ENCODE results near the gene IREB2.

The IREB2 gene

DNA sequence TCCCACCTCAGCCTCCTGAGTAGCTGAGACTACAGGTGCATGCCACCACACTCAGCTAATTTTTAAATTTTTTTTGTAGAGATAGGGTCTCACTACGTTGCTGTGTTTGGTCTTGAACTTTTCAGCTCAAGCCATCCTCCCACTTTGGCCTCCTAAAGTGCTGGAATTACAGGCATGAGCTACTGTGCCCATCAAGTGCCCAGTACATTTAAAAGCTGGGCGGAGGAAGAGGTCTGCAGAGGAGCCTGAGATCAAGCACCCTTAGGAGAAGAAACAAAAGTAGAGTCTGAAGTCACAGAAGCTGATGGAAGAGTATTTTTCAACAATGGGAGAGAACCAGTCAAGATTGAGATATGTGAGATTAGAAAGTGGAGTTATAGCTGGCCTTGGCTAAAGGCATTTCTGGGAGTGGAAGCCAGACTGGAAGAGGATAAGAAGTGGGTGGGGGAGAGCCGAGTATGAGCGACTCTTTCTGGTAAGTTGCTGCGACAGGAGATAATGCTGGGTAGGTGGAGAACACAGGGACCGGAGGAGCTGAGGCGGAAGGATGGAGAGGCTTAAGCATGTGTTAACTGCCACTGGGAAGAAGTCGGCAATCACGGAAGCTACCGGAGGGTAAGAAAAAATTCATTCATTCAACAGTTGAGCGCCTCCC is 782 bp upstream of the IREB2 start:
- no peak for DNase-seq (ENCODE audit: low spot score)

DNA sequence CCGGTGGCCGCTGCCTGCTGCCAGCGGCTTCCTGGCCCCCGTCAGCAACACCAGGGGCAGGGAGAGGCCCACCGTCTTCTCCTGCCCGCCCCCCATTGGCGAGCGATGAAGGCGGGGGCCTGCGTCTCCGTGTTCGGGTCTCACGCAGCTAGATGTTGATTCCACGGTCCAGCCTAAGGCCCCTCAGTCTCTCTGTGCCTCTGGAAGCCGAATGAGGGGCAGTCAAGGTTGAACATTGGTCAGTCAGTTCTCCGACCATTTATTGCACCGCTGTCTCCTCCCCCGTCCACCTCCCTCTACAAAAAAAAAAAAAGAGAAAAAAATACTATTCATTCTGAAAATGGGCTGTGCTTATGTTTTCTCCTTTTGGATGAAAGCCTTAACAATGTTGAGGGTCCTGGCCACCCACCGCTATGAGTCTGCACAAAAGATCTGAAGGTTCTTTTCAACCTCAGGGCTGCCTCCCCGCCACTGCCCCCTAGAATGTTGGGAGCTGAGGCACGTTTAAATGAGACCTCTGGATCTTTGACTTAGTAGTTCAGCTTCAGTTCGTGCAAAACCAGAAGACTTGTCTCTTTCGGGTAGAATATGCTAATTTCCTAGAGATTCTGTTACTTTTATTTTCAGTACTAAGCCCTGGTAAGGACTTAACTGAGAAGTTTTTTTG is 736 bp downstream of the IREB2 start:
- peak; percentile 64 for DNase-seq (ENCODE audit: low spot score)

DNA sequence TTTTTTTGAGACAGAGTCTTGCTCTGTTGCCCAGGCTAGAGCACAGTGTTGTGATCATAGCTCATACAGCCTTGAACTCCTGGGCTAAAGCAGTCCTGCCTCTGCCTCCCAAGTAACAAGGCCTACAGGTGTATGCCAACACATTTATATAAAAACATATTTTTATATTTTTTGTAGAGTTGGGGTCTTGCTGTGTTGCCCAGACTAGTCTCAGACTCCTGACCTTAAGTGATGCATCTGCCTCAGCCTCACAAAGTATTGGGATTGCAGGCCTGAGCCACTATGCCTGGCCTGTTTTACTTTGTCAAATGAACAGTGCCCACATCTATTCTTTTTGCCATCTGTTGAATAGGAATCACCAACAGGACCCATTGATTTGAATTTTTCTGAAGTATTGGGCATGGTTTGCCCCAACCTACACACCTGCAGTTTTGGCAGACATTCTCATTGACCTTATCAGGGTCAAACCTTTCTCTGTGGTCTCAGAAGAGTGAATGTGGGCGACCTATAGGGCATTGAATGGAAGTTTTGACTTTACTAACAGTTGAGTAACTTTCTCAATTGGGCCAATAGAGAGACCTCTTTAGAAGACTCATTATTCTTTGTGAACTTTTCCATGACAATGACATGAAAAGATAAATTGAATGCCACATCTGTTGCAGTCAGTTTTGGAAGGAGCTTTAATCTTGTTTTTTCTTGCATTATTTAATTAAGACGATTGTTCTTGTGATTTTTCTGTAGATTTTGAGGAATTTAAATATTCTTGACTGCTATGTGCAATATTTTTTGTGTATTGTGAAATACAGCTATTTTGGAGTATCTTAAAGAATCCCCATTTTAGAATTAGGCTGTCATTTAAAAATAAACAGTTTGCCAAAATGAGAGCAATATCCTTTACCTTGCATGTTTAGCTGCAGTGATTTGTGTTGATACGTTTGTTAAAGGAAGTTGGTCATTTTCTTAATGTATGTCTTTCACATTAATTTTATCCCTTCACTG is 2.7 kb downstream of the IREB2 start:
- DNase-seq (ENCODE audit: low spot score), result no peak

DNA sequence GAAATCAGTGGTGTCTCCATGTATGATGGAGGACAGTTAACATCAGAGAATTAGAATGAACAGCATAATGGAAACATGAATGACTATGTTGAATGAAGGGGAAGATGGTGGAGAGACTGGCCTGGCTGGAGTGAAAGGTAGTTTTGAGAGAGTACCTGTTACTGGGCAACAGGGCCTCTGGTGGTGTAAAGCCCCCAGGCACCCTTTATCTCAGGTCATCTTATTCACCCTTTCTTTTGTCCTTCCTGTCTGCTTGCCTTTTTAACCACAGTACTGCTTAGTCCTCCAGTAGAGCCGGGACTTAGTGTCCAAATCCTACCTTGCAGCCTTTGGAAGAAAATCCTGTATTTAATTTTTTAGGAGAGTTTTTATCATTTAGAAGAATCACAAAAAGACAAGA is 6.2 kb downstream of the IREB2 start:
- no peak for DNase-seq (ENCODE audit: low spot score)

DNA sequence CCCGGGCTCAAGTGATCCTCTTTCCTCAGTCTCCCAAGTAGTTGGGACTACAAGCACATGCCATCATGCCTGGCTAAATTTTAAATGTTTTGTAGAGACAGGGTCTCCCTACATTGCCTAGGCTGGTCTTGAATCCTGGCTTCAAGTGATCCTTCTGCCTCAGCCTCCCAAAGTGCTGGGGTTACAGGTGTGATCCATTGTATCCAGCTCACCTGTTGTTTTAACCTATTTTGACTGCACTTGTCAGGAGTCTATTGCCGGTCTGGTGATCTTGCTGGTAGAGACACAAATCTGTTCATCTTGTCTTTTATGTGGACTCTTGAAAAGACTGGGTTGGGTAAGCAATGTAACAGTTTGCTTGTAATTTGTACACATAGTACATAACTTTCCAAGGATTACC is 7.9 kb downstream of the IREB2 start:
- DNase-seq (ENCODE audit: low spot score), result no peak

DNA sequence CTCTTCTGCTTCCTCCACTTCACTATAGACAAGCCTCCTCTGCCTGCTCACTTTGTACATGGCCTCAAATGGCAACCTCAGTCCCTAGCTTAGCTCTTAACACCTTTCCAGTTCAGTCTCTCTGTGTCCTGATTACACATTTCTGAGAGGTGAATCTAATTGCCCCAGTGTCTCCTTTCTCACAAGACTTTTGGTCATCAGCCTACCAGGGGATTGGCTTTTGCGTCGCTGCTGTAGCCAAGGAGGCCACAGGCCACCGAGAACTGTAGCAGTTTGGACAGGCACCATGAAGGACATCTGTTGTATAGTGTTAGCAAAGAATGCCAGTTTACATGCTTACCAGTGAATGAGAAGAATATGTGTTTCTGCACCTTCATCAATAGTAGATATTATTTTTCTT is 8.5 kb downstream of the IREB2 start:
- no peak for DNase-seq (ENCODE audit: low spot score)

DNA sequence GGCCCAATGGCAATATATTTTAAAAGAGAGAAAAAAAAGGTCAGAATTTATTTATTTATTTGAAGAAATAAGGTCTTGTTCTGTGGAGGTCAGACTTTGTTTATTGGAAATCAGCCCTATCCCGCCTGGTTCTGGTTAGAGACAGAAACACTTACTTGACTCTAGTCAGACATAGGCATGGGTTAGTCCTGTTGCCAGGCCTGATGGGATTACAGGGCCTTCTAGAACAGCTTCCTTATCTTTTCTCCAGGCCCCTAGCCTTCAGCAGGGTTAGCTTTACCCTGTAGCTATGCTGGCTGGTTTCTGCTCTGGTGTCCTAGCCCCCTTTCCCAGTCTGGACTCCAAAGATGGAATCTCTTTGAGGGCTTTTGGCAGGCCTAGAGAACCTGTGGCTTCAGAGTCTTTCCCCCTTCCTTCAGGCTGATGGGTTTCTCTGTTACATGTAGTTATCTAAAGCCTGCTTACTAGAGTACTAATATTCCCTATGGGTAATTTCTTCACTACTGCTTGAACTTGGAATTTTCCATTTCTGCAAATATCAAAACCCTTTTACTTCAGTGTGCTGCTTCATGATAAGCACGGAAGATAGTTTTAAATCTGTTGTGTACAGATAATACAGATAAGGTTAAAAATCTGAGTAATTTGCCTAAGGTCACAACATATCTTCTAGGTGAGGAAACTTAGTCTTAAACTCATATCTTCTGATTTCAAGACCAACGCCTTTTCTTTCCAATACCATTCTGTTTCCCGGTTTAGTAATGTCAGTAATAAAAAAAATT is 10.6 kb downstream of the IREB2 start:
- no peak for DNase-seq (ENCODE audit: low spot score)

DNA sequence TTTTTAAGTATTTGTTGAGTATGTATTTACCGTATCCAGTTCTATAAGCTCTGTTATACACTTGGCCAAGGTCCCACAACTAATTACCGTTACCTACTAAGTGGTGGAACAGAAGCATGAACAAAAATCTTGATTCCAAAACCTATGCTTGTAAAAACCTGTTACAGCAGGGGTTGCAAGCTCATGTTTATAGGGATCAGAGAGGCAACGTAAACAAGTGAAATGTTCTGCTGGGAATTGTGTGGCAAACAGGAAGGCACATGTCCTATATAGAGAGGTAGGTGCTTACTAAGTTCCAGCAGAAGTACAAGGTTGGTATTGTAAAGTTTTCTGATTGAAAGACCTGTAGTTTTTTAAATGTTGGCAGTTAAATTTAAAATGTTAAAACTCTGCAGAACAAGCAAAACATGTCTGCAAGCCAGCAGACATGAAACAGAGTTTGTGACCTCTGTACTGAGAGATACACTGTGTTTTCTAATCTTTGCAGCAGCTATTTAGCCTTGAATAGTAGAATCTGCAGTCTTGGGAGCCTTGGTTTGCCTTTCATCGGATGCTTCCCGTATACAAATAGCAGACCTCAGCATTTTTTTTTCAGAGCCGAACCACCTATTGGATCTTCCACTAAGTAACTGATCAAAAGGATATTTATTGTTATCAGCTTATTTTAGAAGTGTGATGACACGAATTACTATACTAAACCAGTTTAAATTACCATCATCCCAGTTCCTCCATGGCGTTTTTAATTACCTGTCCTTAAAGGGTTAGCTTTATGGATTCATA is 11.4 kb downstream of the IREB2 start:
- no peak for DNase-seq (ENCODE audit: low spot score)

DNA sequence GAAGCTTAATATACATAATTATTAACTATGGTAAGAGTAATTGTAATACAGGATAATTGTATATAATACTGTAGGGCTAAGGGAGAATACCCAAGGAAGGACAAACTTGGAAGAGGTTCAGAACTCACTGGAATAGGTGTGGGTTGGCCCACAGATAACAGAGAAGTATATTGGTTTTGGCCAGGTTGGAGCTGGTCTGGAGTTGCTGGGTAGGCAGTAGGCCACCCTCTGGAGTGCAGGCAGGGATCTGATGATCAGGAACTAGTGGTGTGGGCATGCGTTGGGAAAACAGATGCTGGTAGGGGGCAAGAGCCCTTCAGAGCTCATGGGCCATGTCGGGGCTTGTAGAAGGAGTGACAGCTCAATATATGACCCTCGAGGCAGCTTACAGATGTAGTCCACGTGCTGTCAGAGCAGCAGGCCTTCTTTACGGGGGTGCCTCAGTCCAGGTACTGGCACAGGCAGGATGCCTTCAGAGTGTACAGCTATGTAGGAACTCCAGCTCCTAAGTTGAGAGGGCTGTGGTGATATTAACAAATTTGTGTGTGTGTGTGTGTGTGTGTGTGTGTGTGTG is 12.4 kb downstream of the IREB2 start:
- DNase-seq (ENCODE audit: low spot score), result no peak

DNA sequence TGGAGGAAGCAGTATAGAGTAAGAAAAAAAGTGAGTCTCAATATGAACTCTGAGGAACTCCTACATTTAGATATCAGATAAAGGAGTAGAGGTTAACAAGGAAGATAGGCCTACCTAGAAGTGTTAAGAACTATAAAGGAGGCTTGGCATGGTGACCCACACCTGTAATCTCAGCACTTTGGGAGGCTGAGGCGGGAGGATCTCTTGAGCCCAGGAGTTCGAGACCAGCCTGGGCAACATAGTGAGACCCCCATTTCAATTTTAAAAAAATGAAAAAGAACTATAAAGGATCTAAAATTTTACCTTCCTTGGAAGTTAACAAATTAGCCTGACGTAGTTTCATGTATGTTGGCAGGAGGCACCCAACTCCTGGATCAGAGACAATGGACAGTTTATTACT is 14.5 kb downstream of the IREB2 start:
- no peak for DNase-seq (ENCODE audit: low spot score)

DNA sequence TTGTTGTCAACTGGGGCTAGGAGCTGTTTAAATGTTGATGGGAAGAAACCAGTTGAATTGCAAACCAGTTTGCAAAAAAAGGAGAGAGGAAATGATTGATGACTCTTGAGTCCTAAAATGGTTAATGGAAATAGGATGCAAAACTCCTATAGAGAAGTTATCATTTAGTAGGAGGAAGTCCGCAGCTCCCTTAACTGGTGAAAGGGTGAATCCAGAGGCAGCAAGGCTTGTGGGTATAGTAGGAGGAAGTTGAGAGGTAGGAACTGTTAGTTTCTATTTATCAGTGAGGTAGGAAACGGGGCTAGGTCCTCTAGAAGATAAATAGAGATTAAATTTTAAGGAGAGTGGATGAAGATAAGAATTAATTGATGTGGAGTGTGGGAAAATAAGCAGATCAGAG is 15.4 kb downstream of the IREB2 start:
- DNase-seq (ENCODE audit: low spot score), result no peak

DNA sequence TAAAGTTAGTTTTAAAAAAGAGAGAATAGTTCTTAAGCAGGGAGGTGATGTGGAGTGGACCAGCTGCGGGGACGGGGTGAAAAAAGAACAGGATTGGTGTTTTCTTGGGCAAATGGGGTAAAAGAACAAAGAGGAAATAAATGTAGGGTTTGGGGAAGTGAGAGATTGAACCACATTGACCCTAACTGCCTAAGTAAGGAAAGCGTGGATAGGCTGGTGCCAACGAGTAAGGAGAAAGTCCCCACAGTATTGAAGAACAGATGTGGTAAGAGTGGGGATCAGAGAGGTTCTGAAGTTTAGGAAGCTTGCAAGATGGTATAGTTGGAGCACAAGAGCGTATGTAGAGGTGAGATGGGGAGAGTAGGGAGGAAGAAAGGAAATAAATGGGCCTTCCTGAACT is 17.0 kb downstream of the IREB2 start:
- no peak for DNase-seq (ENCODE audit: low spot score)

DNA sequence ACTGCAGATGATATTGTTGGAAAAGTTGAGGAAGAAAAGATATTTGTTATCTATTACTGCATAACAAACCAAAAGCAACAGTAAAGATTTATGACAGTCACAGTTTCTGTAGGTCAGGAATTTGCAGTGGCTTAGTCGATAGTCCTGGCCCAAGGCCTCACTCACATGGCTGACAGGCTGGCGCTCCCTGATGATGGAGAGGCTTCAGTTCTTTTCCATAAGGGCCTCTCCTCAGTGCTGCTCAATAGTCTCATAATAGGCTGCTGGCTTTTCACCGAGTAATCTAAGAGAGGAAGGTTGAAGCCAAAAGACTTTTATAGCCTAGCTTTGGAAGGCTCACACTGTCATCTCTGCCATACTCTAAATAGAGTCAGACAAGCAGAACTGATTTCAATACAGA is 17.7 kb downstream of the IREB2 start:
- DNase-seq (ENCODE audit: low spot score), result no peak

DNA sequence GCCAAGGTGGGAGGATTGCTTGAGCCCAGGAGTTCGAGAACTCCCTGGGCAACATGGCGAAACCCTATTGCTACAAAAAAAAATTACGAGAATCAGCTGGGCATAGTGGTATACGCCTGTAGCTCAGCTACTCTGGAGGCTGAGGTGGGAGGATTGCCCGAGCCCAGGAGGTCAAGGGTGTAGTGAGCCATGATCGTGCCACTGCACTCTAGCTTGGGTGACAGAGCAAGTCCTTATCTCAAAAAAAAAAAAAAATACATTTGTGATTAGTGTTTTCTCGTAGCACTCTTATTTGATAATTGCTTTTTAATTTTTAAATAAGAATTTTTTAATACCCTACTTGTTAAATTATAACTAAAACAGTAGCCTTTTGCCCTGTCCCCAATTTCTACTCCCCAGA is 18.4 kb downstream of the IREB2 start:
- DNase-seq (ENCODE audit: low spot score), result no peak

DNA sequence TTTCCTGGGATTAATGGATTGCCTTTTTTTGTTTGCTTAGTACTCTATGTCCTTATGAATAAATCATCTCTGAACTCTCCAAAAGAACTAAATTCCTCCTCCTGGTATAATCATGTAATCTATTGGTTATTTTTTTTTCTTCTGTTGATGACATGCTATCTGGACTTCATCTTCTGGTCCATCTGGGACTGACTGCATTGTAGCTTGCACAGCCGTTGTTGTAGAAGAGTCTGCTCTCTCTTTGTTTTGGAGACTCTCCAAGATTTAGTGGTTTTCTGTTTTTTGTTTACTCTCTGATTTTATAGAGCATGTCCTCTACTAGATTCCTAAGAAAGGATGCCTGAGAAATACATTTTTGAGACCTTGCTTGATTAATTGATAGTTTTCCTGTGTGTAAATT is 19.1 kb downstream of the IREB2 start:
- no peak for DNase-seq (ENCODE audit: low spot score)

DNA sequence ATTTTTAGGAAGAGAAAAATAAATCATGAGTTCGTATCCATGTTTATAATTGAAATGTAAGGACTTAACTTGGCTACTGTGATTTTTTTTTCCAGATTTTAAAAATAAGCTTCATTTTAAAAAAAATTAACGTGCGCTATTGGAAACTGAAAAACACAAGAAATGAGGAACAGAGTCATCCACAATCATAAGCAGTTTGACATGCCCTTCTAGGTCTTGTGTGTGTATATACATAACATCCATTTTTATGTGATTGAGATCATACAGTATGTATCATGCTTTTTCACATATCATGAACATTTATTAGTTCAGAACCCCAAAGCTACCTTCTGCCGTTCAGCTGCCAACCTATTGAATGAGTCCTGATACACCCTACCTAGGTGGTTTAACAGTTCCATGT is 22.7 kb downstream of the IREB2 start:
- no peak for DNase-seq (ENCODE audit: low spot score)

DNA sequence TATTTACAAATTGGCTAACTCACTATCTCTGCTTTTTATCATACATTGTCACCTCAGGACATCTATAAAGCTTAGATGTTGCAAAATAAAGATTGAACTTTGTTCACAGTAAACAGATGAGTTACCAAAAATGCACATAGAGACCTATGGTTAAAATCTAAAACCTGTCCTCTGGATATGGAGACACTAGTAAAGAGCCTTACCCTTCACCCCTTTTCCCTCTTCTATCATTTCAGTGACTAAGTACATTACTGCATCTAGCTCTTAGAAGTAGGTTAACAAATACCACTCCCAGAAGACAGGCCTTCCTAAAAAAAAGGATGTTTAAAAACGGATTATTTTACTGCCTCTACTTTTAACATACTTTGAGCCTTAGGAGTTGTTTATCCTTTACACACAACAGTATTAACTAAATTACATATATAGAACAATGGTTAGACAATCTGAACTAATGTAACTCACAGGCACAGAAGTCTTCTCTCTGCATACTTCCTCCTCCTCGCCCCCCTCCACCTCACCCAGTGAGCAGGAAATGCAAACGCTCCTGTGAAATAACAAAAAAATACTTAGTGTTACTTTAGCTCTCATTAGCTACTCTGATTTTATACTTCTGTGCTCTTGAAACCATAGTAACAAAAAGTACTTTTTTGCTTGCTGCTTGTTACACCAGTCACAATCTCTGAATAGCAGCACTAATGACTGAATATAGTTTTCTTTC is 23.3 kb downstream of the IREB2 start:
- no peak for DNase-seq (ENCODE audit: low spot score)

DNA sequence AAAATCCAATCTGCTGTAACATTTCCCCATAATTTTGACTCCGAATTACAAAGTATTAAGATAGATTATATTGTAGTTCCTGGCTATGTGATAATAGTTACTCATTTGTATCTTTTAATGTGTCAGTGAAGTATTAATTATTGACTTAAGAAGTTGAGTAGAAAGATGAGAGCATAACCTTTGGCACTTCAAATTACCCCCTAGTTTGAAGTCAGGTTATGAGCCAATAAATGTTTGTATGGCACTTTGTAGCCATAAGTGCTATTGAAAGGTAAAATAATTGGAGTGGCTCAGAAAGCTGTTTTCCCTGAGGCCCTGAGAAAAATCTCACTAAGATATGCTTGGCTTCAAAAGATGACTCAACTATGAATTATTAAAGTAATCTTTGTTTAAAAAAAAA is 31.0 kb downstream of the IREB2 start:
- no peak for DNase-seq (ENCODE audit: low spot score)

DNA sequence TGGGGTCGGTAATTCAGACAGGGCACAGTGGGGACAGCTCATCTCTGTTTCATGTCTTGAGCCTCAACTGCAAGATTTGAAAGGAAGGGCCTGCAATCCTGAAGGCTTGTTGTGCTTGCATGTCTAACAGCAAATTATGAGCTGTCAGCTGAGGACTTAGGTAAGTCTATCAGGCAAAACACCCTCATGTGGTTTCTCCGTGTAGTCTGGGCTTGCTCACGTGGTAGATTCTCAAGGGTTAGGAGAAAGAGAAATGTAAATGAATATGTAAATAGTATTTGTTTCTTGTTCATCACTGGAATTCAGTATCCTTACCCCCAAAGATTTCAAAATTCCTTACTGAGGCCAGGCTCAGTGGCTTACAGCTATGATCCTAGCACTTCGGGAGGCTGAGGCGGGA is 39.3 kb downstream of the IREB2 start:
- DNase-seq (ENCODE audit: low spot score), result no peak

DNA sequence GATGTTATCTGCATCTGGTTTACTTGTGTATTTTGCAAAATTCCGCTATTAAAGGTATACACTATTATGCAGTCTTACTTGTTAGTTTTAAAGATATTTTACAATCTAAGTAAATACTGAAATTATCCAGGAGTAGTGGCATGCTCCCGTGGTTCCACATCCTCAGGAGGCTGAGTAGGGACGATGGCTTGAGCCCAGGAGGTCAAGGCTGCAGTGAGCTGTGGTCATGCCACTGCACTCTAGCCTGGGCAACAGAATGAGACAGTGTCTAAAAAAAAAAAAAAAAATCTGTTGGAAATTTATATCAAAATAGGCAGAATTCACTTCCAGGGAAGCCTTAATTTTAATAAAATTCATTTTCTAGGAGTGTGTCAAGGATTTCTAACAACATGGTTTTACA is 41.6 kb downstream of the IREB2 start:
- DNase-seq (ENCODE audit: low spot score), result no peak

Data from RKO (cell line).